Ovary (tissue), 3 donors: ENCODE data around the gene FBXO34.
"Not testable (repeated sequence)": the region's sequence is repeated elsewhere in the genome, so short reads cannot be mapped to it uniquely, and the experiment has no call there.

ENCODE experiments used
- CTCF ChIP-seq, 3 donors: fragments of 450-650 bp in 2 of 3; fragments of 200-600 bp in 1 of 3; IDR thresholded peaks; one replicate each; pipeline versions ENCODE4 v1.5.1 to v1.8.0; 2016 to 2022; ENCODE audit warnings: antibody characterized with exemption in 3 of 3, mild to moderate bottlenecking in 1 of 3
- POLR2A ChIP-seq: fragments of 450-650 bp; IDR thresholded peaks from one replicate; pipeline ENCODE4 v1.6.1; 2017; ENCODE audit warnings: antibody characterized with exemption, mild to moderate bottlenecking, moderate library complexity
- donor health status: DM: no; HTN: no; CAD: no.

- TF ChIP-seq CTCF (IDR thresholded peaks at IDR 0.05); POLR2A: not testable (repeated sequence)
Measured at GRCh38 chr14:55312379-55313030, 41.3 kb downstream of the FBXO34 start.
